ENCODE measurements around the gene APMAP.
A peak's percentile ranks its signal among the peaks of the same experiment; 100 is the strongest.

APMAP gene

GRCh38 chr20:24917056-24917455 is 75.5 kb downstream of the APMAP start:
- in situ Hi-C loops (cut with MboI; ENCODE audit: low sequenced_read_pairs): loop anchor here (25.0 kb wide), 3 partner anchors 155 to 1130 kb away; no protein-coding TSS in a partner anchor
- Histone ChIP-seq H3K9me3 (no peaks in the 10 kb centered on the region), H3K4me1 (no peaks in the 10 kb centered on the region), H3K4me3 (no peak overlapping the region), H3K36me3 (replicated peaks) (no peaks in the 10 kb centered on the region), H3K27me3 (ENCODE audit: low read depth) (no peaks in the 10 kb centered on the region)
- no peak for DNase-seq (ENCODE audit: low spot score in 2 of 2)

GRCh38 chr20:24916412-24916811 is 76.1 kb downstream of the APMAP start:
- no peaks in the 10 kb centered on the region for H3K27me3 ChIP-seq (ENCODE audit: low read depth)
- in situ Hi-C loops (cut with MboI; ENCODE audit: low sequenced_read_pairs): loop anchor here (25.0 kb wide), 3 partner anchors 154 to 1129 kb away; no protein-coding TSS in a partner anchor
- no peak overlapping the region for H3K4me3 ChIP-seq
- no peaks in the 10 kb centered on the region for H3K36me3 ChIP-seq (replicated peaks)
- H3K9me3 ChIP-seq: no peaks in the 10 kb centered on the region
- H3K4me1 ChIP-seq: no peaks in the 10 kb centered on the region
- DNase-seq (ENCODE audit: low spot score in 2 of 2): no peak

DNA sequence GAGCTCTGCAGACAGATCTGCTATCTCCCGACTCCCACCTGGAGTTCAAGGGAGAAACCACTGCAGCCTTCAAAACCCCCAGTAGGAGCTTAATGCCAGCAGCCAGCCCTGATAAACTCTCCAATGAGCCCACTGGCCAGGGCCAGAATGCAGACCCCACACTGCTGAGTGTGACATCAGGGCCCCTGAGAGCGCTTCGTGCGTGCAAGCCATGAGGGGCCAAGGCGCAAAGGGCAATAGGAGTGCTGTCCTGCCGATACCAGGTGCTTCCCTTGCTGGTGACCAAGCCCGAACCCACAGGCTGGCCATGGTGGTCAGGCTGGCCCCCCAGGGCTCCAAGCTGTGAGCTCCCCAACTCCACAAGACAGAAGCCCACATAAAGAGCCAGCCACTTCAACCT is 76.7 kb downstream of the APMAP start:
- H3K9me3 ChIP-seq: no peaks in the 10 kb centered on the region
- peak in 1 of 2 experiments; percentile 5 for DNase-seq (ENCODE audit: low spot score in 2 of 2)
- no peaks in the 10 kb centered on the region for H3K36me3 ChIP-seq (replicated peaks)
- no peak overlapping the region for H3K4me3 ChIP-seq
- no peaks in the 10 kb centered on the region for H3K27me3 ChIP-seq (ENCODE audit: low read depth)
- in situ Hi-C loops (cut with MboI; ENCODE audit: low sequenced_read_pairs): loop anchor here (25.0 kb wide), 3 partner anchors 154 to 1129 kb away; no protein-coding TSS in a partner anchor
- H3K4me1 ChIP-seq: no peaks in the 10 kb centered on the region

DNA sequence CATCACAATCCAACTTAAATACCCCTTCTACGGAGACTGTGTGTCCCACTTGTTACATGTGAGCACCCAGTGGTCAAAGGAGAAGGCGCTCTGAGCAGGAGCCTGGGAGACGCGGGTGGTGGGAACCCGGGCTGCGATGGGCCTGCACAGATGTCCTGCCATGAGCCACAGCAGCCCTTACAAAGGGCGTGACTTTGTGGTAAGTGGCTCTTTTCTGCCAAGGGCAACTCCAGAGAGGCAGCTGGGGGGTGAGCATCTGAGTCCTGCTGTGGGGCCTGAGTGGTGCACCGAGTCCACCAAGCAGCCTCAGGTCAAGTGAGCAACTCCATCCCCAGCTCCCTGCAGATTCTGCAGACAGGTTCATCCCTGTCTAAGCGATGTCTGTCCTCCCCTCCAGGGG is 77.1 kb downstream of the APMAP start:
- in situ Hi-C loops (cut with MboI; ENCODE audit: low sequenced_read_pairs): loop anchor here (25.0 kb wide), 3 partner anchors 153 to 1128 kb away; no protein-coding TSS in a partner anchor
- H3K27me3 ChIP-seq (ENCODE audit: low read depth): no peaks in the 10 kb centered on the region

GRCh38 chr20:24914388-24915241 is 77.9 kb downstream of the APMAP start:
- Histone ChIP-seq H3K4me3 (no peak overlapping the region), H3K9me3 (no peaks in the 10 kb centered on the region), H3K4me1 (no peaks in the 10 kb centered on the region), H3K27me3 (ENCODE audit: low read depth) (no peaks in the 10 kb centered on the region), H3K36me3 (replicated peaks) (no peaks in the 10 kb centered on the region)
- DNase-seq (ENCODE audit: low spot score in 2 of 2): peak in 1 of 2 experiments; percentile 3
- in situ Hi-C loops (cut with MboI; ENCODE audit: low sequenced_read_pairs): loop anchor here (25.0 kb wide), 3 partner anchors 152 to 1127 kb away; no protein-coding TSS in a partner anchor

More for the DNA sequence above, 77.1 kb downstream of the APMAP start:
- Histone ChIP-seq H3K4me3 (no peak overlapping the region), H3K9me3 (no peaks in the 10 kb centered on the region), H3K4me1 (no peaks in the 10 kb centered on the region), H3K36me3 (replicated peaks) (no peaks in the 10 kb centered on the region)
- no peak for DNase-seq (ENCODE audit: low spot score in 2 of 2)

GRCh38 chr20:24913076-24913628 is 79.4 kb downstream of the APMAP start:
- H3K27me3 ChIP-seq (ENCODE audit: low read depth): no peaks in the 10 kb centered on the region
- H3K9me3 ChIP-seq: no peaks in the 10 kb centered on the region
- in situ Hi-C loops (cut with MboI; ENCODE audit: low sequenced_read_pairs): loop anchor here (25.0 kb wide), 3 partner anchors 151 to 1126 kb away; no protein-coding TSS in a partner anchor
- DNase-seq (ENCODE audit: low spot score in 2 of 2): no peak
- no peak overlapping the region for H3K4me3 ChIP-seq
- H3K4me1 ChIP-seq: no peaks in the 10 kb centered on the region
- H3K36me3 ChIP-seq (replicated peaks): no peaks in the 10 kb centered on the region
